CD4-positive, CD25-positive, alpha-beta regulatory T cell (primary cell): ENCODE measurements around the gene STX10. TPM values are rescaled to one million over a fixed set of nuclear protein-coding genes. Genes with fewer than 3 reads are reported as not detected.
A peak's percentile ranks its signal among the peaks of the same experiment; 100 is the strongest.
"Not testable (repeated sequence)": the region's sequence is repeated elsewhere in the genome, so short reads cannot be mapped to it uniquely, and the experiment has no call there.

Experiments used
- ATAC-seq, 2 donors: fragments of 150-1000 bp; cut with Tn5 transposase; one replicate each; pipeline ENCODE4 v1.10.0; 2021; ENCODE audit warnings: low read depth in 2 of 2, moderate number of reproducible peaks in 2 of 2, moderate library complexity in 1 of 2
- DNase-seq, 3 donors: peaks; one replicate each; pipeline versions ENCODE4 v3.0.0 to v3.0.0-alpha.2; 2012 to 2022; ENCODE audit warnings: mixed read lengths in 1 of 3
- H3K27ac ChIP-seq: one replicate; pipeline ENCODE4 v1.7.0; 2013; ENCODE audit warnings: mild to moderate bottlenecking, low read length; ENCODE audit not compliant: insufficient read depth, poor library complexity, severe bottlenecking
- H3K27me3 ChIP-seq: one replicate; pipeline ENCODE4 v1.7.0; 2013; ENCODE audit warnings: low read length; ENCODE audit not compliant: control insufficient read depth, insufficient read depth
- H3K36me3 ChIP-seq: one replicate; pipeline ENCODE4 v1.7.0; 2013; ENCODE audit warnings: mild to moderate bottlenecking, low read length, moderate library complexity; ENCODE audit not compliant: control insufficient read depth, insufficient read depth
- H3K4me1 ChIP-seq: 2 replicates; pipeline ENCODE4 v1.7.0; 2013; ENCODE audit warnings: mild to moderate bottlenecking, low read length; ENCODE audit not compliant: insufficient read depth, control insufficient read depth, poor library complexity, severe bottlenecking
- H3K4me3 ChIP-seq: one replicate; pipeline ENCODE4 v1.7.0; 2013; ENCODE audit warnings: low read depth, mild to moderate bottlenecking, low read length, moderate library complexity
- H3K9me3 ChIP-seq, 2 experiments: 1 replicate in 1 of 2; 2 replicates in 1 of 2; pipeline ENCODE4 v1.7.0; 2013; ENCODE audit warnings: low read length in 2 of 2, mild to moderate bottlenecking in 1 of 2, moderate library complexity in 1 of 2; ENCODE audit not compliant: control insufficient read depth in 2 of 2
- H3K27ac Mint-ChIP-seq, 3 donors: one replicate each; pipeline ENCODE4 v1.8.0; 2020 to 2022; ENCODE audit warnings: mild to moderate bottlenecking in 3 of 3, mixed read lengths in 3 of 3, moderate library complexity in 2 of 3
- H3K27me3 Mint-ChIP-seq: one replicate; pipeline ENCODE4 v1.8.0; 2022; ENCODE audit warnings: mild to moderate bottlenecking, mixed read lengths
- H3K36me3 Mint-ChIP-seq: one replicate; pipeline ENCODE4 v1.8.0; 2020; ENCODE audit warnings: mixed read lengths
- H3K4me1 Mint-ChIP-seq, 4 donors: one replicate each; pipeline ENCODE4 v1.8.0; 2020 to 2022; ENCODE audit warnings: mixed read lengths in 4 of 4, mild to moderate bottlenecking in 1 of 4
- H3K4me3 Mint-ChIP-seq, 4 donors: one replicate each; pipeline ENCODE4 v1.8.0; 2020 to 2022; ENCODE audit warnings: mild to moderate bottlenecking in 4 of 4, mixed read lengths in 4 of 4, moderate library complexity in 3 of 4
- H3K9me3 Mint-ChIP-seq, 7 donors: one replicate each; pipeline ENCODE4 v1.8.0; 2020 to 2022; ENCODE audit warnings: mixed read lengths in 7 of 7, mild to moderate bottlenecking in 3 of 7, moderate library complexity in 2 of 7
- polyA plus RNA-seq, 4 donors: library from polyadenylated mRNA; unstranded; fragments of 300-500 nt; fragmentation: Illumina TruSeq; gene quantifications; one replicate each; pipeline ENCODE4 v1.2.3, GENCODE V29; 2021
- total RNA-seq: library from RNA; stranded (reverse); gene quantifications from one replicate; pipeline ENCODE4 v1.2.3, GENCODE V29; 2022

The STX10 gene
- total and polyA plus RNA-seq, 5 donors from 2014 or later = 52.4 to 68.2 (median 56.5) TPM

- no peaks in the 10 kb centered on the region for H3K27me3 Mint-ChIP-seq
- peak; percentile 50 to 62 (median 58) for DNase-seq
- Histone ChIP-seq H3K27ac (peak overlapping the region; percentile 81), H3K27me3 (no peaks in the 10 kb centered on the region), H3K4me3 (peak overlapping the region; percentile 63), H3K36me3 (no peaks in the 10 kb centered on the region), H3K9me3 (no peaks in the 10 kb centered on the region), H3K4me1 (peaks cover 67% of the 10 kb centered on the region)
- no peaks in the 10 kb centered on the region for H3K9me3 Mint-ChIP-seq
- peak overlapping the region; percentile 84 to 90 (median 86) for H3K4me3 Mint-ChIP-seq
- H3K27ac Mint-ChIP-seq = peak overlapping the region; percentile 97 to 100 (median 98)
- H3K36me3 Mint-ChIP-seq = no peaks in the 10 kb centered on the region
- peak; percentile 10 to 14 for ATAC-seq
- peaks cover 10 to 75% (median 35%) of the 10 kb centered on the region in 4 donors for H3K4me1 Mint-ChIP-seq
These were observed 22.4 kb upstream of the STX10 start for GRCh38 chr19:13172346-13173138.

DNA sequence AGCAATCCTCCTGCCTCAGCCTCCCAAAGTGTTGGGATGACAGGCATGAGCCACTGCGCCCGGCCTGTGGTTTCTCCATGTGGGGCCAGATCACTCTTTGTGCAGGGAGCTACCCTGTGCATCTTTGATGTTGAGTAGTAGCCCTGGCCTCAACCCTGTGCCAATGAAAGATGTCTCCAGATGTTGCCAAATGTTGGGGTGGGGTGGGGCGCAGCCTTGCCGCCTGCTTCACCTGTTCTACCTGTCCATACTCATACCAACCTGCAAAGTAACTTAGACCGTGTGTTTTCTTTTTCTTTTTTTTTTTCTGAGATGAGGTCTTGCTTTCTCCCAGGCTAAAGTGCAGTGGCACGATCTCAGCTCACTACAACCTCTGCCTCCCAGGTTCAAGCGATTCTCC lies 21.0 kb upstream of the STX10 start:
- no peaks in the 10 kb centered on the region for H3K36me3 Mint-ChIP-seq
- H3K4me1 Mint-ChIP-seq = peaks cover 10 to 83% (median 43%) of the 10 kb centered on the region in 4 donors
- peak overlapping the region in 3 of 4 donors; percentile 51 to 90 (median 69) for H3K4me3 Mint-ChIP-seq
- no peaks in the 10 kb centered on the region for H3K9me3 Mint-ChIP-seq
- no peaks in the 10 kb centered on the region for H3K36me3 ChIP-seq
- ATAC-seq = no peak
- H3K27ac Mint-ChIP-seq = peak overlapping the region; percentile 98 to 100 (median 98)
- H3K4me3 ChIP-seq = no peak overlapping the region
- H3K27me3 Mint-ChIP-seq = no peaks in the 10 kb centered on the region
- H3K27me3 ChIP-seq = no peaks in the 10 kb centered on the region
- peaks cover 81% of the 10 kb centered on the region for H3K4me1 ChIP-seq
- peak overlapping the region; percentile 33 for H3K27ac ChIP-seq
- no peak for DNase-seq
- H3K9me3 ChIP-seq = no peaks in the 10 kb centered on the region

DNA sequence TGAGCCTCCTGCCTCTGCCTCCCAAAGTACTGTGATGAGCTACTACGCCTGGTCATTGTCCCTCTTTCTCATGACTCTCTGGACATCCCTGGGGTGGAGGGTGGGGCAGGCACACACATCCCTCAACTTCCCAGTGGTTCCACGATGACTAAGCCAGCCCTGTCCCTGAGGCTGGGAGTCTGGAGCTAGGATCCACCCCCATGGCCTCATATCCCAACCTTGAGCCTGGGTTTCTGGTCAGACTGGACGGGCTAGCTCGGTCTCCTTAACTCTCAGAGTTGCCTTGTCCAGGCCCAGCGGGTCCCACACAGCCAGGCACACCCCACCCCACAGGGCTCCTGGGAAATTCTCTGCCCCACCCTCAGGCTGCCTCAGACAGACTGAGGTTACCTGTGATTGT lies 19.6 kb upstream of the STX10 start:
- Mint-ChIP-seq H3K9me3 (no peaks in the 10 kb centered on the region), H3K4me3 (peak overlapping the region; percentile 71 to 95 (median 92)), H3K27me3 (no peaks in the 10 kb centered on the region), H3K36me3 (no peaks in the 10 kb centered on the region), H3K27ac (peak overlapping the region; percentile 98 to 100 (median 98)), H3K4me1 (peaks cover 12 to 91% (median 45%) of the 10 kb centered on the region in 4 donors)
- H3K4me1 ChIP-seq = peaks cover 94% of the 10 kb centered on the region
- no peaks in the 10 kb centered on the region for H3K27me3 ChIP-seq
- H3K9me3 ChIP-seq = no peaks in the 10 kb centered on the region
- DNase-seq = no peak
- no peak overlapping the region for H3K4me3 ChIP-seq
- ATAC-seq = no peak
- H3K36me3 ChIP-seq = no peaks in the 10 kb centered on the region
- peak overlapping the region; percentile 91 for H3K27ac ChIP-seq

DNA sequence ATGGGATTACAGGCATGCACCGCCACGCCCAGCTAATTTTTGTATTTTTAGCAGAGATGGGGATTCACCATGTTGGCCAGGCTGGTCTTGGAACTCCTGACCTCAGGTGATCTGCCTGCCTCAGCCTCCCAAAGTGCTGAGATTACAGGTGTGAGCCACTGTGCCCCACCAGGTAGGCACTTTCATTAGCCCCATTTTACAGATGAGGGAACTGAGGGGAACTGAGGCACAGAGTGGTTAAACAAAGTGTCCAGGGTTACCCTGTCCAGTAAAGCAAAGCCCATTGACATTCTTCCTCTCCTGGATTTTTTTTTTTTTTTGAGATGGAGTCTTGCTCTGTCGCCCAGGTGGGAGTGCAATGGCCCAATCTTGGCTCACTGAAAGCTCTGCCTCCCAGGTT lies 16.0 kb upstream of the STX10 start:
- not testable (repeated sequence) for H3K9me3 Mint-ChIP-seq, ATAC-seq, H3K27me3 ChIP-seq, H3K4me3 ChIP-seq, H3K36me3 ChIP-seq, H3K36me3 Mint-ChIP-seq, H3K27me3 Mint-ChIP-seq, DNase-seq, H3K9me3 ChIP-seq
- peak overlapping the region in 2 of 4 donors; percentile 92 to 93 for H3K4me3 Mint-ChIP-seq
- peak overlapping the region; percentile 89 to 98 (median 97) for H3K27ac Mint-ChIP-seq
- Histone ChIP-seq H3K4me1 (peaks cover 99% of the 10 kb centered on the region), H3K27ac (peak overlapping the region; percentile 91)
- peaks cover 9 to 94% (median 45%) of the 10 kb centered on the region in 4 donors for H3K4me1 Mint-ChIP-seq

DNA sequence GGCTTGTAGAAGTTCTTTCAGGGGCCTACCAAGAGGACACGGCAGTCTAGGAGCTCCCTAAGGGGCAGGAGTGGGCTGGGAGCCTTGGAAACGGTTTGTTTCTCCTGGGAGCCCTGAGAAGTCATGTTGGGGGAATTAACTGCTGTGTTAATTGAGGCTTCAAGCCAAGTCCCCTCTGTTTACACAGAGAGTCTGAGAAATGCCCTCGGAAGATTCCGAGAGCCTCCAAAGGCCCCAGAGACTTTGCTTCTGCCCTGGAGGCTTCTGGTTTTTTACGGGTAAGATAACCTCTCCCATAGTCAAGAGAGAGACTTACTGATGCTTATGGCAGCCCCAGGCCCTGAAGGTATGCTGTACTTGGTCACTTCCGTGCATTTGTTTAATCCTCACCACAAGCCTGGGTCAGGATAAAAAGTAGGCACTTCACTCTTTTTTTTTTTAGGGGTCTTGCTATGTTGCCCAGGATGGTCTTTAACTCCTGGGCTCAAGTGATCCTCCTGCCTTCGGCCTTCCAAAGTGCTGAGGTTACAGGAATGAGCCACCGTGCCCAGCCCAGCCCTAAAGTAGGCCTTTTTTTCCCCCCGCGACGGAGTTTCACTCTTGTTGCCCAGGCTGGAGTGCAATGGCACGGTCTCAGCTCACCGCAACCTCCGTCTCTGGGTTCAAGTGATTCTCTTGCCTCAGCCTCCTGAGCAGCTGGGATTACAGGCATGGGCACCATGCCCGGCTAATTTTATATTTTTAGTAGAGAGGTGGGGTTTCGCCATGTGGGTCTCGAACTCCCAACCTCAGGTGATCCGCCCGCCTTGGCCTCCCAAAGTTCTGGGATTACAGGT lies 15.2 kb upstream of the STX10 start:
- Histone ChIP-seq H3K36me3 (no peaks in the 10 kb centered on the region), H3K4me1 (peaks cover 99% of the 10 kb centered on the region), H3K9me3 (no peaks in the 10 kb centered on the region), H3K27me3 (no peaks in the 10 kb centered on the region), H3K27ac (peak overlapping the region; percentile 90), H3K4me3 (no peak overlapping the region)
- Mint-ChIP-seq H3K27me3 (no peaks in the 10 kb centered on the region), H3K4me3 (peak overlapping the region; percentile 65 to 93 (median 87)), H3K27ac (peak overlapping the region; percentile 89 to 98 (median 97)), H3K4me1 (peaks cover 6 to 91% (median 44%) of the 10 kb centered on the region in 4 donors), H3K9me3 (no peaks in the 10 kb centered on the region), H3K36me3 (no peaks in the 10 kb centered on the region)
- no peak for DNase-seq
- no peak for ATAC-seq

DNA sequence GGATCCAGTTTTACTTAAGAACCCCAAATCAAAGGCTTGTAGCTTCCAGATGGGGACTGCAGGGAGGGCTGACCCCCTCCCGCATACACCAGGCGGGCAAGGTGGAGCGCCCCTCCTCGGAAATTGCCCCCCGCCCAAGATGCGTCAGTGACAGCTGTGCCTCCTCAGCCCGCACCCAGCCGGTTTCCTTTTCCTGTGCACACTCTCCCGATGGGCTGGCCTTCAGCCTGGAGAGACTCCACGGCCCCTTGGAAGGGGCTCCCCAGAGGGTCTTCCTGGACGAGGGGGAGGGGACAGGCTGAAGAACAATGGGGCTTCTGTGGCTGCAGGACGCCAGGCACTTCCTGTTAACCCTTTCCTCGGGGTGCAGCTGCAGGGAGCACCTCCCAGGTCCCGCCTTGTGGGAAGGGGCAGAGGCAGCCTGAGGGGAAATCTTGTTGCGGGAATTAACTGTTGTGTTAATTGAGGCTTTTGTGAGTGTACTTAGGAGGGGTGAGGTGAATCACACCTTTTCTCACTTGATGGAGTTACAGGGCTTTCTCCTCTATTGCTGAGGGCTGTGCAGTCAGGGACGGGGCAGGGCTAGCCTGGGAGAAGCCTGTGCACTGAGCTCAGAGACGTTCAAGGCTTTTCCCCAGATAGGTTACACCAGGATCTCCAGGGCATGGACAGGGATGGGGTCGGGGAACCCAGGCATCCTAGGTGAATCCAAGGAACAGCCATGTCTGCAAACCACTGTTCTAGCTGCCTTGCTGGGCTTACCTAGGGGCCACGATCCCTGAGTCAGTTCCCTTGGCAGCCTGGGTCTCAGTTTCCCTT lies 14.4 kb upstream of the STX10 start:
- Mint-ChIP-seq H3K9me3 (no peaks in the 10 kb centered on the region), H3K36me3 (no peaks in the 10 kb centered on the region), H3K4me3 (peak overlapping the region; percentile 49 to 92 (median 78)), H3K4me1 (peaks cover 10 to 90% (median 41%) of the 10 kb centered on the region in 4 donors), H3K27me3 (no peaks in the 10 kb centered on the region), H3K27ac (peak overlapping the region; percentile 97 to 98 (median 97))
- no peaks in the 10 kb centered on the region for H3K36me3 ChIP-seq
- peaks cover 98% of the 10 kb centered on the region for H3K4me1 ChIP-seq
- H3K9me3 ChIP-seq = no peaks in the 10 kb centered on the region
- DNase-seq (peak; percentile 21 to 52 (median 30)), ATAC-seq (no peak)
- H3K4me3 ChIP-seq = no peak overlapping the region
- H3K27ac ChIP-seq = peak overlapping the region; percentile 90
- H3K27me3 ChIP-seq = no peaks in the 10 kb centered on the region
